Lower leg skin (tissue), 3 donors: Measurements from ENCODE around the gene PLAAT5.

ENCODE experiments used
- POLR2A ChIP-seq, 2 donors: fragments of 450-650 bp; IDR thresholded peaks; one replicate each; pipeline ENCODE4 v1.6.1; 2016 to 2017; ENCODE audit warnings: antibody characterized with exemption in 2 of 2, mild to moderate bottlenecking in 1 of 2, moderate library complexity in 1 of 2
- TF ChIP-seq, protein P1 (sequence below), 3 donors: fragments of 450-650 bp; IDR thresholded peaks; one replicate each; pipeline ENCODE4 v1.5.1; 2016; ENCODE audit warnings: antibody characterized with exemption in 3 of 3, mild to moderate bottlenecking in 3 of 3, moderate library complexity in 2 of 3

DNA sequence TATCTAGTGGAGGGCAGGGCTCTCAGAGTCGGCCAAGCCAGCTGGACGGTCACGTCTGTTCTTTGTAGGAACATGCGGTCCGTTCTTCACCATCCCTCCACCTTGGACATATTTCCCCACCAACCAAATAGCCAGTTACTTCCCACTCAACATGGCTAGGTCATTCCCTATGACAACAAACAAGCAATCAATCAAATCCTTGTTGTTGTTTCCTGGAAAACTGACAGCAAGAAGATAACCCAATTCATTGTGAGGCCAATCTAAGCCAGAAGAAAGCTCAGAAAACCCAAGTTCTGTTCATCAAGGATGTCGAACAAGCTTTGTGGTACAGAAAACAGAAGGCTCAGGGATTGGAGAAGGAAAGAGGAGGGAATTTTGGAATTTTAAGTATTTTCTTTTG lies 10.9 kb downstream of the PLAAT5 start:
- TF ChIP-seq, protein P1, sequence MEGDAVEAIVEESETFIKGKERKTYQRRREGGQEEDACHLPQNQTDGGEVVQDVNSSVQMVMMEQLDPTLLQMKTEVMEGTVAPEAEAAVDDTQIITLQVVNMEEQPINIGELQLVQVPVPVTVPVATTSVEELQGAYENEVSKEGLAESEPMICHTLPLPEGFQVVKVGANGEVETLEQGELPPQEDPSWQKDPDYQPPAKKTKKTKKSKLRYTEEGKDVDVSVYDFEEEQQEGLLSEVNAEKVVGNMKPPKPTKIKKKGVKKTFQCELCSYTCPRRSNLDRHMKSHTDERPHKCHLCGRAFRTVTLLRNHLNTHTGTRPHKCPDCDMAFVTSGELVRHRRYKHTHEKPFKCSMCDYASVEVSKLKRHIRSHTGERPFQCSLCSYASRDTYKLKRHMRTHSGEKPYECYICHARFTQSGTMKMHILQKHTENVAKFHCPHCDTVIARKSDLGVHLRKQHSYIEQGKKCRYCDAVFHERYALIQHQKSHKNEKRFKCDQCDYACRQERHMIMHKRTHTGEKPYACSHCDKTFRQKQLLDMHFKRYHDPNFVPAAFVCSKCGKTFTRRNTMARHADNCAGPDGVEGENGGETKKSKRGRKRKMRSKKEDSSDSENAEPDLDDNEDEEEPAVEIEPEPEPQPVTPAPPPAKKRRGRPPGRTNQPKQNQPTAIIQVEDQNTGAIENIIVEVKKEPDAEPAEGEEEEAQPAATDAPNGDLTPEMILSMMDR (IDR thresholded peaks at IDR 0.05), result no peak
- TF ChIP-seq POLR2A (IDR thresholded peaks at IDR 0.05), result no peak
